Breast epithelium (tissue), 3 donors: ENCODE data around the gene TPRG1.

Experiments
- CTCF ChIP-seq, 3 donors: fragments of 450-650 bp; IDR thresholded peaks; one replicate each; pipeline ENCODE4 v1.5.1; 2016 to 2017; ENCODE audit warnings: antibody characterized with exemption in 3 of 3, mild to moderate bottlenecking in 3 of 3, moderate library complexity in 3 of 3
- POLR2A ChIP-seq: fragments of 450-650 bp; IDR thresholded peaks from one replicate; pipeline ENCODE4 v1.6.1; 2016; ENCODE audit warnings: antibody characterized with exemption, mild to moderate bottlenecking, moderate library complexity
- POLR2AphosphoS5 ChIP-seq, 3 donors: sonication (generic); formaldehyde crosslinking; IDR thresholded peaks; one replicate each; pipeline ENCODE4 v1.6.1; 2017; ENCODE audit warnings: antibody characterized with exemption in 3 of 3

GRCh38 chr3:189295089-189295488 is 123.3 kb downstream of the TPRG1 start:
- TF ChIP-seq CTCF (IDR thresholded peaks at IDR 0.05) (no peak), POLR2AphosphoS5 (IDR thresholded peaks at IDR 0.05) (no peak), POLR2A (no peak)
